ENCODE data around the gene MARCHF10. TPM values are rescaled to one million over a fixed set of nuclear protein-coding genes. Genes with fewer than 3 reads are reported as not detected.

Gene MARCHF10
- polyA plus RNA-seq, 1 experiment: 0.43 TPM

- CTCF ChIA-PET: interaction anchor here (0.6 to 0.9 kb wide), 3 partner anchors 51 to 192 kb away, joined by 3 read pairs; no protein-coding TSS in a partner anchor
- Histone ChIP-seq H3K27me3 (ENCODE audit: control insufficient read depth, insufficient read depth, low read length) (no peaks in the 10 kb centered on the region; the same call in 1 of the 2 replicates), H3K36me3 (ENCODE audit: control insufficient read depth, insufficient read depth, low read length) (no peaks in the 10 kb centered on the region), H3K4me3 (ENCODE audit: low read depth, low read length) (no peak overlapping the region)
- no peak for DNase-seq (ENCODE audit: low read depth)
- no peak for TF ChIP-seq CTCF (IDR thresholded peaks at IDR 0.05; ENCODE audit: insufficient read depth, low read depth, low read length)
- POLR2A ChIA-PET: no interaction called here
Measured at GRCh38 chr17:62775876-62776275, 32.2 kb downstream of the MARCHF10 start.

GRCh38 chr17:62774338-62774737 is 33.8 kb downstream of the MARCHF10 start:
- Histone ChIP-seq H3K4me3 (ENCODE audit: low read depth, low read length) (no peak overlapping the region), H3K27me3 (ENCODE audit: control insufficient read depth, insufficient read depth, low read length) (no peaks in the 10 kb centered on the region; the same call in 1 of the 2 replicates), H3K36me3 (ENCODE audit: control insufficient read depth, insufficient read depth, low read length) (no peaks in the 10 kb centered on the region)
- POLR2A ChIA-PET: no interaction called here
- no peak for TF ChIP-seq CTCF (IDR thresholded peaks at IDR 0.05; ENCODE audit: insufficient read depth, low read depth, low read length)
- no peak for DNase-seq (ENCODE audit: low read depth)
- CTCF ChIA-PET: no interaction called here

- Histone ChIP-seq H3K27me3 (ENCODE audit: control insufficient read depth, insufficient read depth, low read length) (no peaks in the 10 kb centered on the region; the same call in 1 of the 2 replicates), H3K4me3 (ENCODE audit: low read depth, low read length) (no peak overlapping the region), H3K36me3 (ENCODE audit: control insufficient read depth, insufficient read depth, low read length) (no peaks in the 10 kb centered on the region)
- TF ChIP-seq CTCF (IDR thresholded peaks at IDR 0.05; ENCODE audit: insufficient read depth, low read depth, low read length): no peak
- no peak for DNase-seq (ENCODE audit: low read depth)
- ChIA-PET CTCF (no interaction called here), POLR2A (no interaction called here)
Measured at GRCh38 chr17:62767997-62768396, 40.1 kb downstream of the MARCHF10 start.

- no peak for DNase-seq (ENCODE audit: low read depth)
- H3K4me3 ChIP-seq (ENCODE audit: low read depth, low read length): no peak overlapping the region
- no peak for TF ChIP-seq CTCF (IDR thresholded peaks at IDR 0.05; ENCODE audit: insufficient read depth, low read depth, low read length)
- no peaks in the 10 kb centered on the region for H3K36me3 ChIP-seq (ENCODE audit: control insufficient read depth, insufficient read depth, low read length)
- H3K27me3 ChIP-seq (ENCODE audit: control insufficient read depth, insufficient read depth, low read length): no peaks in the 10 kb centered on the region
- ChIA-PET POLR2A (no interaction called here), CTCF (interaction anchor here (0.6 to 0.8 kb wide), 2 partner anchors 73 to 203 kb away, joined by 3 read pairs; no protein-coding TSS in a partner anchor)
Measured at GRCh38 chr17:62765351-62765750, 42.8 kb downstream of the MARCHF10 start.

GRCh38 chr17:62763891-62764600 is 44.1 kb downstream of the MARCHF10 start:
- ChIA-PET POLR2A (no interaction called here), CTCF (interaction anchor here (1.1 kb wide), 1 partner anchor 7 kb away, joined by 3 read pairs; no protein-coding TSS in a partner anchor)
- no peak overlapping the region for H3K4me3 ChIP-seq (ENCODE audit: low read depth, low read length)
- no peaks in the 10 kb centered on the region for H3K36me3 ChIP-seq (ENCODE audit: control insufficient read depth, insufficient read depth, low read length)
- H3K27me3 ChIP-seq (ENCODE audit: control insufficient read depth, insufficient read depth, low read length): no peaks in the 10 kb centered on the region
- TF ChIP-seq CTCF (IDR thresholded peaks at IDR 0.05; ENCODE audit: insufficient read depth, low read depth, low read length): no peak
- no peak for DNase-seq (ENCODE audit: low read depth)

Data from BJ (cell line).